HG02678 (cell line): ENCODE data around the gene CLDN2.
"Not testable (repeated sequence)": the region's sequence is repeated elsewhere in the genome, so short reads cannot be mapped to it uniquely, and the experiment has no call there.

Source experiments
- ATAC-seq: cut with Tn5 transposase; IDR thresholded peaks from one replicate; pipeline ENCODE4 v1.9.1; 2021; ENCODE audit warnings: mild to moderate bottlenecking, moderate library complexity; ENCODE audit not compliant: unreplicated experiment

CLDN2 gene

DNA sequence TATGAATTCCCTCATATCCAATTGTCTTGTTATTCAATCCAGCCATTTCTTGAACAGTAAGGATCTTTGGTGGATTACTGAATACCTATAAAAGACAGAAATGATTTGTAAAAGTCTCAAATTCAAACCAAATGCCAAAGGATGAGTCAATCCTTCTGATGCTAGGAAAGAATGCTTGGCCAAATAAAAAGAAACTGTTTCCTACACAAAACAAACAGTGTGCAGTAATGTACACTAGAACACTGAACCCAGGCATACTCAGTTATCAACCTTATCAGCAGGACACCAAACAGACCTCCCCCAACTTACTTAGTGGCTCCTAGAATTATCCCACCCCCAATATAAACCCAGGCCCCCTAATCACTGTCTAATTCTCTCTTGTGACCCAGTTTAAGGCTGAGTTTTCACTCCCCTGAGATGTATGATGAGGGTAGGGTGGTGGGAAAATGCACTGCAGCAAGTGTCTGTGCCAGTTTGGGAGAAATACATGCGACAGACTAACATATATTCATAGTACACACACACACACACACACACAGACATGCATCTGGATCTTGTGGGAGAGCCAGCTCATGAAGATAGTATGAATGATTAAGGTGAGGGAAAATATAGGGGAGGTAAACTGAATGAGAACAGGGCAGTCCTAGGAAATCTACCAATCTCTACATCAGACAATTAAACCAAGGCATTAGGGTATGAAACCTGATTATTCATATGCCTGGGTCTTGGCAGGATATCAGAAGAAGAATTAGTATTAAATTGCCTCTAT, 35.0 kb downstream of the CLDN2 start:
- no peak for ATAC-seq

DNA sequence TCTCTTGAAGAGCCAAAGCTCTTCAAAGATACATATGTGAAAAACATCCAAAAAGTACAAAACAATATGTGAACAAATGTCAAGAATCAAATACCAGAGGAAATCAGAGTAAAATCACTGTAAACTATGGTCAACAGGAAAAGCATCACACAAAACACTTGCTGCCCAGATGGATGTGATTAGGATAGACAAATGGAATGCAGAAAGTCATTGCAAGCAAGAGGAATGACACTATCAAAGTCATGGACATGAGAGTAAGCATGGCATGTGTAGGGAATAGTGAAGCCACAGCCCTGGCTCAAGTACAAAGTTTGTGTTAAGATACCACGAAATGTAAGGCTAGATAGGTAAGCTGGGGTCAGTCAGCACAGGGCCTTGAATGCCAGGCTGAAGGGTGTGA, 37.7 kb downstream of the CLDN2 start:
- ATAC-seq, result no peak

DNA sequence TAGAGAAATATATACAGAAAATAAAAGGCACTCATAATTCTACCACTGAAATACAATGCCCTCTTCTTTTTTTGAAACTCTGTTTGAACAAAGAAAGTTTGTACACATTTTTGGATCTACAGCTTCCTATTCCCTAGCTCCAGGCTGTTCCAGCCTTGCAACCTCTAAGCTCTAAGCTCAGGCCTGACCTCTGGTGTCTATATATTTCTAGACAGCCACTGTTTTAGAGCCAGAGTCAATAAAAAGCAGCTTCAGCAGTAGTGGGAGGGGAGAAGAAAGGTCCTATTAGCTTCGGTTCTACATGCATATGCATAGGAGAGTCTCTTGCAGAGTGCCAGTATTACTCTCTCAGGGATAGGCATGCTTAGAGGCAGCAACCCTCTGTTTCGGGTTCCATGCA, 39.7 kb downstream of the CLDN2 start:
- no peak for ATAC-seq

DNA sequence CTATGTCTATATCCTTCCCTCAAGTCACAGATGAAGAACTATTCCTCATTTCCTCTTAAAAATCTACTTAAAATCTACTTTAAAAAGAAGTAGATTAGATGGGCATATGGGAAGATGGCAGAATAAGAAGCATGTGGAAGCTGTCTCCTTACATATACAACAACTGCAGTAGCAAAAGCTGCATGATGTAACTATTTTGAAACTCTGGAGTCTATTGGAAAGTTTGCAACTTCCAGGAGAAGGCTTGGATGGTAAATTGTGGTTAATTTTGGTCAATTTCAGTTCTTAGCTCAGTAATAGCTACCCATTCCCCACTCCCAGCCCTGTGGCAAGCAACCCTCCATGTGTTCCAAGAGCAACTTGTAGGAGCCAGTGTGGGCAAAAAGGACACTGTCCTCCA, 42.9 kb downstream of the CLDN2 start:
- ATAC-seq, result no peak

DNA sequence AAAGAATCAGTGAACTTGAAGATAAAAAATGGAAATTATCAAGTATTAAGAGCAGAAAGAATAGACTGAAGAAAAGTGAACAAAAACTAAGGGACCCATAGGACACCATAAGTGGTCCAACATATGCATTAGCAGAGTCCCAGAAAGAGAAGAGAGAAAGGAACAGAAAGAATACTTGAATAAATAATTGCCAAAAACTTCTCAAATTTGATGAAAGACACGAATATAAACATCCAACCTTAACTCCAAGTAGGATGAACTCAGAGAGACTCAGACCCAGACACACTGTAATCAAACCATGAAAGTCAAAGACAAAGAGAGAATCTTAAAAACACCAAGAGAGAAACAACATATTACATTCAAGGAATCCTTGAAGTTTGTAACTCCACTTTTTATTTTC, 44.1 kb downstream of the CLDN2 start:
- ATAC-seq, result no peak

DNA sequence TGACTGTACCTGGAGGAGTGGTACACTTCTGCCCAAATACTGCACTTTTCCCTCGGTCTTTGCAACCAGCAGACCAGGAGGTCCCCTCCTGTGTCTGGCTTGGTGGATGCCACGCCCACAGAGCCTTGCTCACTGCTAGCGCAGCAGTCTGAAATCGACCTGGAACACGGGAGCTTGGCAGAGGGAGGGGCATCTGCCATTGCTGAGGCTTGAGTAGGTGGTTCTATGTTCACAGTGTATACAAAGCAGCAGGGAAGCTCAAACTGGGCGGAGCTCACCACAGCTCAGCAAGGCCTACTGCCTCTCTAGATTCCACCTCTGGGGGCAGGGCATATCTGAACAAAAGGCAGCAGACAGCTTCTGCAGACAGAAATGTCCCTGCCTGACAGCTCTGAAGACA, 46.3 kb downstream of the CLDN2 start:
- ATAC-seq, result not testable (repeated sequence)

DNA sequence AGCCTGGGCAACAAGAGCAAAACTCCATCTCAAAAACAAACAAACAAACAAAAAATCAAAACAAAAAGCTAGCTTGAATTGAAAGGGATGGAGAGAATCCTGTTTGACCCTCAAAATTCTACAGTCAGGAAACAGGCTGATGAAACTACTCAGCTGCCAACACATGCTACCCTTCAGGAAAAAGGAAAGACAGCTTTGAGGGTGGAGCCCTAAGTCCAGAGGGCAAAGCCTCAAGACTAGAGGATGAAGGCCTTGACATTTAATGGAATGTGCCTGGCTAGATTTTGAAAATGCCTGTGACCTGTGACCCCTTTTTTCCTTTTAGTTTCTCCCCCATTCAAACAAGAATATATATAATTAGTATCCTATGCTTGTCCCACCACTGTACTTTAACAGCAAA, 52.7 kb downstream of the CLDN2 start:
- no peak for ATAC-seq

DNA sequence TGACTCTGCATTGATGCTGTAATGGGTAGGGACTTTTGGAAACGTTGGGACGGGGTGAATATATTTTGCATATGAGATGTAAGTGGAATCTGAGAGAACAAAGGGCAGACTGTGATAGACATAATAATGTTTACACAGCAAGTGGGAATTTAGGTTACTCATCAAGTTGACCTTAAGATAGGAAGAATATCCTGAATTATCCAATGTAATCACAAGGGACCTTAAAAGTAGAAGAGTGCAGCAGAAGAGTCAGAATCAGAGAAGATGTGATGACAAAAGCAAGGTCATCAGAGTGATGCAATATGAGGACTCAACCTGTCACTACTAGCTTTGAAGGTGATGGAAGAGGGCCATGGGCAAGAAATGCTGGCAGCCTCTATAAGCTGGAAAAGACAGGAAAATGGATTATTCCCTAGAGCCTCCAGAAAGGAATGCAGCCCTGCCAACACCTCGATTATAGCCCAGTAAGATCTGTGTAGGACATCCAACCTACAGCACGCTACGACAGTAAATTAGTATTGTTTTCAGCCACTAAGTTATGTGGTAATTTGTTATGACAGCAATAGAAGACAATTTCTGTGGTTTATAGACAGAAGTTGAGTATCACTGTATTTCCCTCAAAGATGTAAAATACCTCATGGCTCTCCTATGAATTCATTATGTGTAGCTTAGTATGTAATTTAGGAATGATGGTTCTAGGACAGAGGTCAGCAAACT, 53.4 kb downstream of the CLDN2 start:
- ATAC-seq, result no peak

DNA sequence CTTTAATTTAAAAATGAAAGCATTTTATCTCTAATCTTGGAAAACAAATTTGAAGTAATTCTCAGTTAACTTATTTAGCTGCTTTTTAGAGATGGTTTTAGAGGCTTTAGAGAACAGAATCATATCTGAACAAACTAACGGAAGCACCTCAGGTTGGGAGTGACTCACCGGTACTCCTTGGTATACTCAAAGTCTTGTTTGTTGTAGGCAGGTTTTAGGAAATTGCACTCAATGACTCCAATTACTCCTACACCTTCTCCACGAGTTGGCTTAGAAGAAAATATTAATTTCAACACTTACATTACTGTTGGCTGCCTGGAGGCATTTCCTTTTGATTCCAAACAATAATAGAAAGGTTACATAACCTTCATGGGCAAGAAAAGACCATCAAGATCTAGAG, 56.2 kb downstream of the CLDN2 start:
- no peak for ATAC-seq
